ENCODE data around the gene NINL.

NINL gene

GRCh38 chr20:25499855-25500434 is 85.4 kb downstream of the NINL start:
- DNase-seq: no peak

GRCh38 chr20:25499031-25499430 is 86.3 kb downstream of the NINL start:
- no peak for DNase-seq

GRCh38 chr20:25498280-25498606 is 87.1 kb downstream of the NINL start:
- no peak for DNase-seq

GRCh38 chr20:25497586-25498279 is 87.6 kb downstream of the NINL start:
- DNase-seq: no peak

- DNase-seq: no peak
These were observed 88.3 kb downstream of the NINL start for GRCh38 chr20:25496968-25497401.

GRCh38 chr20:25496165-25496967 is 89.0 kb downstream of the NINL start:
- DNase-seq: no peak

GRCh38 chr20:25495189-25495824 is 90.0 kb downstream of the NINL start:
- DNase-seq: no peak

GRCh38 chr20:25494506-25495188 is 90.7 kb downstream of the NINL start:
- no peak for DNase-seq

GRCh38 chr20:25493748-25494505 is 91.4 kb downstream of the NINL start:
- no peak for DNase-seq

- no peak for DNase-seq
These were observed 92.2 kb downstream of the NINL start for GRCh38 chr20:25493137-25493536.

- DNase-seq: no peak
These were observed 93.8 kb downstream of the NINL start for GRCh38 chr20:25491446-25492038.

- DNase-seq: no peak
These were observed 94.5 kb downstream of the NINL start for GRCh38 chr20:25490656-25491445.

- DNase-seq: no peak
These were observed 96.0 kb downstream of the NINL start for GRCh38 chr20:25489221-25489871.

GRCh38 chr20:25487975-25488374 is 97.4 kb downstream of the NINL start:
- no peak for DNase-seq

- no peak for DNase-seq
These were observed 98.0 kb downstream of the NINL start for GRCh38 chr20:25487306-25487705.

- no peak for DNase-seq
These were observed 99.0 kb downstream of the NINL start for GRCh38 chr20:25486377-25486776.

- DNase-seq: no peak
These were observed 99.5 kb downstream of the NINL start for GRCh38 chr20:25485872-25486271.

GRCh38 chr20:25484911-25485511 is 100.3 kb downstream of the NINL start:
- DNase-seq: no peak

- no peak for DNase-seq
These were observed 101.0 kb downstream of the NINL start for GRCh38 chr20:25484224-25484846.
